Stimulated activated CD4-positive, alpha-beta T cell treated with anti-CD3 and anti-CD28 coated beads, Interleukin-2, amount 100 ng/mL, for 4 hours (primary cell): Measurements from ENCODE around the gene ANKAR.
"Not testable (repeated sequence)": the region's sequence is repeated elsewhere in the genome, so short reads cannot be mapped to it uniquely, and the experiment has no call there.

ENCODE experiments used
- DNase-seq: peaks from one replicate; pipeline ENCODE4 v3.0.0-alpha.2; 2020; ENCODE audit warnings: low read depth

ANKAR gene, protein sequence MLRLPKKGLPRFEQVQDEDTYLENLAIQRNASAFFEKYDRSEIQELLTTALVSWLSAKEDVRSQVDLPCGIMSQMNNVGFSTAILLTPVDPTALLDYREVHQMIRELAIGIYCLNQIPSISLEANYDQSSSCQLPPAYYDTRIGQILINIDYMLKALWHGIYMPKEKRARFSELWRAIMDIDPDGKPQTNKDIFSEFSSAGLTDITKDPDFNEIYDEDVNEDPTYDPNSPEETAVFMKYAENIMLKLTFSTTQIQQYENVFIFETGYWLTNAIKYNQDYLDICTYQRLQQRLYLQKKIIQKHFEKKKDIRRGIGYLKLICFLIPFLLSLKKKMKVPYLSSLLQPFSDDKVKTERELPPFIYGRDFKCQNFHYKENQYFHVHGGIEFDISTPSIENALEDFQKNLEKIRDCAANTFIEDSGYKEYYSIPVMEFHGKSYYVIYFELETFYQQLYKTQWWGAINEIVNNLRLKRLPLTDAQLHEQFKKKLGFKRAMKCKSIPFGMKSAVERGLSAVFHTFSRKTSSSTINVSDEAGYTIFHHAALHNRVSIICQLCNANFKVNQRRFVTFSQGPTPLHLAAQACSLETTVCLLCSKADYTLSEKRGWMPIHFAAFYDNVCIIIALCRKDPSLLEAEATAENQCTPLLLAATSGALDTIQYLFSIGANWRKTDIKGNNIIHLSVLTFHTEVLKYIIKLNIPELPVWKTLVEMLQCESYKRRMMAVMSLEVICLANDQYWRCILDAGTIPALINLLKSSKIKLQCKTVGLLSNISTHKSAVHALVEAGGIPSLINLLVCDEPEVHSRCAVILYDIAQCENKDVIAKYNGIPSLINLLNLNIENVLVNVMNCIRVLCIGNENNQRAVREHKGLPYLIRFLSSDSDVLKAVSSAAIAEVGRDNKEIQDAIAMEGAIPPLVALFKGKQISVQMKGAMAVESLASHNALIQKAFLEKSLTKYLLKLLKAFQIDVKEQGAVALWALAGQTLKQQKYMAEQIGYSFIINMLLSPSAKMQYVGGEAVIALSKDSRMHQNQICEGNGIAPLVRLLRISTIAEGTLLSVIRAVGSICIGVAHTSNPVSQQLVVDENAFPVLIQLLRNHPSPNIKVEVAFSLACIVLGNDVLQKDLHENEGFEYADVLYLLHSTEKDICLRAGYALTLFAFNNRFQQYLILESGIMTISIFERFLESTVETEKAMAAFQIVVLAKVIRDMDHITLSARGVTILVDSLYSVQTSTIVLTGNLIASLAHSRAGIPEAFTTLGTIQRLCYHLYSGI (N-terminal part only)

DNA sequence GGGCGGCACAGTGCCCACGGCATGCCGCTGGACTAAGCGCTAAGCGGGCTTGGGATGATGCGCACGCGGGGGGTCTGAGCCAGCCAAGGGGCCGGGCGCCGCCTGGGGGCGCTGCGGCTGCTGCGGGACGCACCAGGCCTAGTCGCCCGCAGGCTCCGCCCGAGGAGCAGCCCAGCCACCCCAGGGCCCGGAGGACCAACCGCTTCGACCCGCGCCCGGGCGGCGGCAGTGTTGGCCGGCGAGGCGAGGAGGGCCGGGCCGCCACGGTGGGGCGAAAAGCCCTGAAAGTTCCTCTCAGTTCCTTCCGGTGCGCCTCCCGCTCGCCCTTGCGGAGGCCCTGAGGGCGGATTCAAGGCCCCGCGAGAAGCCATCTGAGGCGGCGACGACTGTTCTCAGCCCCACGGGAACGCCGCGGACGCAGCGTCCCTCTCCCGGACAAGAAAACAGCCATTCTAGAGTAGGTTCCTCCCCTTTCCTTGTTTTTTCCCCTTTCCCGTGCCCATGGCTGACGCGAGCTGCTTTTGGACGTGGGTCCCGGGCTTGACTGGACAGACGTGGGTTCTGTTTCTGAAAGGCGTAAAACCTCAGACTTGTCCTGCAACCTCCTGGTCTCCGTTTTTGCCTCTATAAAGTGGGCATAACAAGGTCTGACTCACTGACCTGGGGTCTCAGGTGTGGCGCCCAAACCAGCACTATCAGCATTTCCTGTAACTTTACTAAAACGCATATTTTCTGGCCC lies at the start of gene ANKAR:
Gene ANKAR, plus strand, starts transcription at position 297 of the 739 bp plus-strand sequence. CDS start 1,821 bp downstream, outside the sequence.
- DNase-seq: peak; percentile 72

- no peak for DNase-seq
Measured at GRCh38 chr2:189625636-189626035, 48.8 kb upstream of the ANKAR start.

GRCh38 chr2:189627789-189628188 lies 46.7 kb upstream of the ANKAR start:
- no peak for DNase-seq

DNA sequence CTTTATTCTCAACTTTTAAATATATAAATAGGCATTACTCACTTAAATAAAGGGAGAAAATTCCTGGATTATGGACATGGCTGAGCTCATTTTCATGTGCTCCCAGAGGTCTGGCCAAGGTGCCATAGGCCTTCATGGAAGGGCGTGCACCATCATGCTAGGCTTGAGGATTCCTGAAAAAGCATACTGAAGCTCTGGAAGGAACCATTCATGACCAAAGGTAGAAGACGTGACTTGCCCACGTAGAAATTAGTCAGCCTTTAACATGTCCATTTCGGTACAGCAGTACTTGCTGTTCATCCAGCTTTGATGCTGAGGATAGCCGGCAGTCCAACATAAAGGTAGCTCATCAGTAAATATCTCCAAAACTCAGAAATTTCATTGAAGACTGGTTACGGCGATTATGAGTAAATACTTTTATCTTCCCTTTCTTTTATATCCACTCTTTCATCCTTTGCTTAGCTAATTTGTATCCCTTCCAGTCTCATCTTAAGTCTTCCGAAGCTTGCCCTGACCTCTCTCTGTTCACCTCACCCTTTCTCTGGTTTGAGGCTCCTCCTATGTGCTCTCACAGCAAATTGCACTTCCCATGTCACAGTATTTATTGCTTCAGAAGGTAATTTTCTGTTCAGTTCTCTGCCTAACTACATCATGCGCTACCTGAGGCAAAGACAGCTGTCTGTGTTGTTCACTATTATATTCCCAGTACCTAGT lies 45.5 kb upstream of the ANKAR start:
- DNase-seq: no peak

DNA sequence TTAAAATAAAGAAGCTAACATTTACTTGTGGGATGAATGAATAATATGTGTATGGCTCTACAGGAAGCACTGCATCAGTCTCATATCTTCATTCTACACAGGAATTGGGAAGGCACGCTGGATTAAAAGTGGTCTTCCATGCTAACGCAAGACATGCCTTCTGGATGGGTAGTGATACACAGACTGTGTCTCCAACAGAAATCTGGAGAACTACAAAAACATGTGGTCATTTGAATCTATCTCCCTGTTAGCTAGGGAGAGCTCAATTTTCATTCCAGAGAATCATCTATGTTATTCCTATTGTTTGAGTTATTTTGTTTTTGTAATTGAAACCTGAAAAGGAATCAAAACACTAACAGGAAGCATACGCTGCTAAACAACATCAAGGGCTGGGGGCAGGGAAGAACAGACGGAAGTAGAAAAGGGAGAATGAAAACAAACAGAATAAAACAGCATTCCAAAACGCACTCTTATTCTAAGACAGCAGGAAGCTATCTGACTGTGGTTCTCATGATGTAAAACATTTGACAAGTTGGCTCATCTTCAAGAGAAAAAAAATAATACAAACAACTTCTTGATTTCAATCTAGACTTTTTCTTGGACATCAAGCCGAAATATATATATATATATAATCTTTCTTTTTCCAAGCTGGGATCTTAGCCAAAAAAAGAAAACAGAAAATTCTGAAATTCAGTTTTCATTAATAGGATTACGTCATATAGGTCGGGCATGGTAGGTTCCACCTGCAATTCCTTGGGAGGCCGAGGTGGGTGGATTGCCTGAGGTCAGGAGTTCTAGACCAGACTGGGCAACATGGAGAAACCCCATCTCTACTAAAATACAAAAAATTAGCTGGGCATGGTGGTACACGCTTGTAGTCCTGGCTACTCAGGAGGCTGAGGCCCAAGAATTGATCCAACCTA lies 44.7 kb upstream of the ANKAR start:
- DNase-seq: no peak

DNA sequence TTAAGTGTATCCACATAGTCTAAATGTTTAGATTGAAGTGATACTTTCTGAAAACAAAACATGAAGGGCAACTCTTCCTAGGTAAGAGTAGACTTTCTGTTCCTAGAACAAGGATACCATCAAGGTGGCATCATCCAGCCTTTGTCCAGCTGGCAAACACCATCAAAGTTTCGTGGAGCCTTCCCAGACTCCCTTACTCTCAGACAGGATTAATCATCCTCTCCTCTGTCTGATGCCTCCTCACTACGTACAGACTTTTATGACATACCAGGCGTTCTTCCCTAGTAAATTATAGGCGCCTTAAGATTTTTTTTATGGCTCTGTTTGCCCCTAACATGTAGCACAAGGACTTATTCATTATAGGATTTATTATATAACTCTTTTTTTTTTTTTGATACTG lies 42.6 kb upstream of the ANKAR start:
- DNase-seq: no peak

- DNase-seq: no peak
Measured at GRCh38 chr2:189633392-189633811, 41.1 kb upstream of the ANKAR start.

DNA sequence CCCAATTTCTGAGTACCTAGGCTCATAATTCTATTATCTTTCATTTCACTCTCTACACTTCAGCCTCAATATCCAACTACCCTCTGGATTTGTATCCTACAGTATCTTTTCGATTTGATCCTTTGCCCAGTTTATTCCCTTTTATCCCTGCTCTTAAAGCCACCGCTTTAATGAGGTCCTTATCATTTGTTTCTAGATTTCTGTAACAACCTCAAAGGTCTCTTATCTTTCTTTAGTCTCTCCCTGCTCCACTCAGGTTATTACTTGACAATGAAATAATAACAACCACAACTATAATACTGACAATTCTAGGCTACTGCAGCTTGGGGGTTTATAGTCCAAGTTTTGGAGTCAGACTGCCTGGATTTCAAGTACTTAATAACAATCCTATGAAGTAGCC lies 39.1 kb upstream of the ANKAR start:
- no peak for DNase-seq

GRCh38 chr2:189638301-189639006 lies 36.0 kb upstream of the ANKAR start:
- no peak for DNase-seq

DNA sequence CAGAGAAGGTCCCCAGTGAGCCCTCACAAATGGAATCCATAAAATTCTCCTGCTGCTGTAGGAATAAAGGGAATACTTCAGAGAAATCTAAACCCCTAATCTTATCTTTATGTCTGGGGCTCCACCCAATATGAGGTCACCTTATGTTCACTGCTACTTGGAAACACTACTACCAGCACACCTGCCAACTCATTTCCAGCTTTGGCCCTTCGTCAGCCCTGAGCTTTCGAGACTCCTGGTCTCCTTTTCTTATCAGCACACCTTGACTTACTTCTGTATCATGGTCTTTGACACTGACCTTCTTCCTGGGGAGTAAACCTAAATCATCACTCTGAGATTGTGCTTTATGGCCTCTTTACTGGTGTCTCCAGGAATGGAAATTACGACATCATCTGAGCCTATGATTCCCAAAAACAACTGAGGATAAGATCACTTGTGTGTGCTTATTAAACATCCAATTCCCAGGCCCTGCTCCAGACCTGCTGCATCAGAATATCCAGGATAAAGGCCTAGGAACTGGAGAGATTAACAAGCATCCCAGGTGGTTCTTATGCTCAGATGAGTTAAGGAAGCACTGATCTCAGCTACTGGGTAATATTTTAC lies 35.4 kb upstream of the ANKAR start:
- no peak for DNase-seq

DNA sequence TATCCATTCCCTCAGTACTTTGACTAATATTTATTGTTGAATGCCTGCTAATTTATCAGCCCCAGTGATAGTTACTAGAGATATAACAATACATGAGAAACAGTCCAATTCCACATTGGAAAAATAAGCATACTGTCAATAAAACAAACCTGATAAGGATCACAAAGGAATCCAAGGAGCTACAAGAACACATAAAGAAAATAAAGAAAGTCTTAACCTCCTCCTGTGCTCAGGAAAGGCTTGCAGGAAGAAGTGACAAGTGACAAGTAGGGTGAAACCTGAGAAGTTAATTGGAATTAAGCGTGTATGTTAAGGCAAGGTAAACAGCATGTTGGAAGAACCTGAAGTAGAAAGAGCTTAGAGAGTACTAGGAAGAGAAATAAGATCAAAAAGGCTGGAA lies 33.5 kb upstream of the ANKAR start:
- no peak for DNase-seq

DNA sequence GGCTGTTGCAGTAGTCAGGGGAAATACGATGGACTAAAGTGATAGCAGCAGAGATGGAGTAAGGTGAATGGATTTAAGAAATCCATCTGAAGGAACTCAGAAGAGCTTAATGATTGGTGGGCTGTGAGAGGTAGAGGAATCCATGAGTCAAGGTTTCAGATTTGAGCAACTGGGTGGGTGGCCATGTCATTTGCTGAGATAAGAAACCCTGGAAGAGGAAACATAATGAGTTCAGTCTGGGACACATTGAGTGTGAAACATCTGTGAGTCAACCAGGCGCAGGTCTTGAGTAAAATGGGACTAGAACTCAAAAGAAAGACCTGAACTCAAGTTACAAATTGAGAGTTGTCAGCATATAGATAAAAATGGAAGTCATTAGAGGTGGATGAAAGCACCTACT lies 32.9 kb upstream of the ANKAR start:
- DNase-seq: no peak

GRCh38 chr2:189646521-189646920 lies 27.9 kb upstream of the ANKAR start:
- DNase-seq: no peak

GRCh38 chr2:189648846-189649509 lies 25.5 kb upstream of the ANKAR start:
- DNase-seq: no peak

DNA sequence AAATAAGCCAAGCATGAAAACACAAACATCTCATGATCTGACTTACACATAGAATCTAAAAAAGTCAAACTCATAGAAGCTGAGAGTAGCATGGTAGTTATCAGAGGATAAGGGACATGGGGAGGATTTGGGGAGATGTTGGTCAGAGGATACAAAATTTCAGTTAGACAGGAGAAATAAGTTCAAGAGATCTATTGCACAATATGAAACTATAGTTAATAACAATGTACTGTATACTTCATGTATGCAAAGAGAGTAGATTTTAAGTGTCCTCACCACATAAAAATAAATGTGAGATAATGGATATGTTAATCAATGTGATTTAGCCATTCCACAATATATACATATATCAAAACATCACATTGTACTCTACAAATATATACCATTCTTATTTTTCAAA lies 23.2 kb upstream of the ANKAR start:
- no peak for DNase-seq

DNA sequence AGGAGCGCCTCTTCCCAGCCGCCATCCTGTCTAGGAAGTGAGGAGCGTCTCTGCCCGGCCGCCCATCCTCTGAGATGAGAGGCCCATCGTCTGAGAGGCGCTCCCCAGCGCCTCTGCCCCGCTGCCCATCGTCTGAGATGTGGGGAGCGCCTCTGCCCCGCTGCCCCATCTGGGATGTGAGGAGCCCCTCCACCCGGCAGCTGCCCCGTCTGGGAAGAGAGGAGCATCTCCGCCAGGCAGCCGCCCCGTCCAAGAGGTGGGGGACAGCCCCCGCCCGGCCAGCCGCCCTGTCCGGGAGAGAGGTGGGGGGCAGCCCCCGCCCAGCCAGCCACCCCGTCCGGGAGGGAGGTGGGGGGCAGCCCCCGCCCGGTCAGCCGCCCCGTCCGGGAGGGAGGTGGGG lies 21.0 kb upstream of the ANKAR start:
- DNase-seq: not testable (repeated sequence)

GRCh38 chr2:189654641-189655040 lies 19.8 kb upstream of the ANKAR start:
- DNase-seq: no peak

GRCh38 chr2:189657867-189658266 lies 16.6 kb upstream of the ANKAR start:
- no peak for DNase-seq
